Mesenchymal stem cell (in vitro differentiated cells and primary cell): Measurements from ENCODE around the gene SDC1.
"Not testable (repeated sequence)": the region's sequence is repeated elsewhere in the genome, so short reads cannot be mapped to it uniquely, and the experiment has no call there.

Experiments used
- DNase-seq: peaks from one replicate; pipeline ENCODE4 v3.0.0-alpha.2; 2013
- H2AFZ ChIP-seq: one replicate; pipeline ENCODE4 v1.6.1; 2013; ENCODE audit warnings: low read depth, mild to moderate bottlenecking, control low read depth, inconsistent platforms, low read length, moderate library complexity
- H2AK5ac ChIP-seq: 2 replicates; pipeline ENCODE4 v1.6.1; 2013; ENCODE audit warnings: low read length, moderate library complexity, mild to moderate bottlenecking, inconsistent platforms; ENCODE audit not compliant: severe bottlenecking
- H2BK120ac ChIP-seq: one replicate; pipeline ENCODE4 v1.6.1; 2013; ENCODE audit warnings: low read depth, mild to moderate bottlenecking, inconsistent platforms, low read length, moderate library complexity
- H2BK12ac ChIP-seq, 2 experiments: one replicate each; pipeline ENCODE4 v1.6.1; 2013; ENCODE audit warnings: inconsistent platforms in 2 of 2, low read length in 2 of 2, mild to moderate bottlenecking in 2 of 2, moderate library complexity in 2 of 2, control low read depth in 1 of 2
- H2BK15ac ChIP-seq: one replicate; pipeline ENCODE4 v1.6.1; 2013; ENCODE audit warnings: mild to moderate bottlenecking, low read depth, inconsistent platforms; ENCODE audit not compliant: poor library complexity, severe bottlenecking
- H2BK5ac ChIP-seq: 2 replicates; pipeline ENCODE4 v1.6.1; 2013; ENCODE audit warnings: low read depth, mild to moderate bottlenecking, low read length, control low read depth, inconsistent platforms; ENCODE audit not compliant: poor library complexity, severe bottlenecking
- H3K14ac ChIP-seq, 2 experiments: one replicate each; pipeline ENCODE4 v1.6.1; 2013; ENCODE audit warnings: inconsistent platforms in 2 of 2, low read length in 2 of 2, control low read depth in 1 of 2, mild to moderate bottlenecking in 1 of 2, moderate library complexity in 1 of 2
- H3K18ac ChIP-seq, 2 experiments: one replicate each; pipeline ENCODE4 v1.6.1; 2013; ENCODE audit warnings: inconsistent platforms in 2 of 2, low read length in 2 of 2, control low read depth in 1 of 2, low read depth in 1 of 2, mild to moderate bottlenecking in 1 of 2
- H3K23ac ChIP-seq, 2 experiments: one replicate each; pipeline ENCODE4 v1.6.1; 2013; ENCODE audit warnings: inconsistent platforms in 2 of 2, low read length in 2 of 2, mild to moderate bottlenecking in 2 of 2, moderate library complexity in 2 of 2, control low read depth in 1 of 2
- H3K27ac ChIP-seq: 2 replicates; pipeline ENCODE4 v1.5.1; 2013; ENCODE audit warnings: mild to moderate bottlenecking, moderate library complexity, low read length, control low read depth, inconsistent platforms; ENCODE audit not compliant: poor library complexity, severe bottlenecking
- H3K27me3 ChIP-seq, 2 experiments: 2 replicates each; pipeline versions ENCODE4 v1.6.1 to v1.7.0; 2013; ENCODE audit warnings: low read length in 2 of 2, mild to moderate bottlenecking in 2 of 2, moderate library complexity in 2 of 2, control low read depth in 1 of 2, inconsistent platforms in 1 of 2; ENCODE audit not compliant: control insufficient read depth in 1 of 2, insufficient read depth in 1 of 2
- H3K36me3 ChIP-seq, 2 experiments: 2 replicates each; pipeline versions ENCODE4 v1.6.1 to v1.7.0; 2013; ENCODE audit warnings: low read length in 2 of 2, control low read depth in 1 of 2, inconsistent platforms in 1 of 2, low read depth in 1 of 2, mild to moderate bottlenecking in 1 of 2; ENCODE audit not compliant: insufficient read depth in 2 of 2, control insufficient read depth in 1 of 2
- H3K4ac ChIP-seq, 2 experiments: one replicate each; pipeline ENCODE4 v1.6.1; 2013; ENCODE audit warnings: inconsistent platforms in 2 of 2, low read length in 2 of 2, mild to moderate bottlenecking in 2 of 2, moderate library complexity in 2 of 2, control low read depth in 1 of 2, low read depth in 1 of 2
- H3K4me1 ChIP-seq: 2 replicates; pipeline ENCODE4 v1.6.1; 2013; ENCODE audit warnings: low read depth, low read length, control low read depth; ENCODE audit not compliant: control insufficient read depth, insufficient read depth
- H3K4me2 ChIP-seq: 2 replicates; pipeline ENCODE4 v1.6.1; 2013; ENCODE audit warnings: low read length, mild to moderate bottlenecking, inconsistent platforms; ENCODE audit not compliant: poor library complexity, severe bottlenecking
- H3K4me3 ChIP-seq, 2 experiments: 2 replicates each; pipeline versions ENCODE4 v1.5.1 to v1.7.0; 2013; ENCODE audit warnings: low read length in 2 of 2, mild to moderate bottlenecking in 2 of 2, control low read depth in 1 of 2, low read depth in 1 of 2; ENCODE audit not compliant: insufficient read depth in 1 of 2
- H3K79me1 ChIP-seq: replicated peaks from 2 replicates; pipeline ENCODE4 v1.6.1; 2013; ENCODE audit warnings: mild to moderate bottlenecking, control low read depth, low read length, inconsistent platforms; ENCODE audit not compliant: poor library complexity, severe bottlenecking
- H3K9ac ChIP-seq: 2 replicates; pipeline ENCODE4 v1.7.0; 2013; ENCODE audit warnings: mild to moderate bottlenecking, low read length, moderate library complexity
- H3K9me3 ChIP-seq: 2 replicates; pipeline ENCODE4 v1.7.0; 2013; ENCODE audit warnings: mild to moderate bottlenecking, low read length; ENCODE audit not compliant: control insufficient read depth
- H4K8ac ChIP-seq: one replicate; pipeline ENCODE4 v1.6.1; 2013; ENCODE audit warnings: inconsistent platforms, mild to moderate bottlenecking, low read length, moderate library complexity
- H4K91ac ChIP-seq: one replicate; pipeline ENCODE4 v1.6.1; 2013; ENCODE audit warnings: mild to moderate bottlenecking, low read length, inconsistent platforms
- WGBS: methylation state at CpG from one replicate; pipeline ENCODE4 v1.1.7; 2013; ENCODE audit warnings: mixed read lengths; 5-methylcytosine and 5-hydroxymethylcytosine counted together

Gene SDC1

DNA sequence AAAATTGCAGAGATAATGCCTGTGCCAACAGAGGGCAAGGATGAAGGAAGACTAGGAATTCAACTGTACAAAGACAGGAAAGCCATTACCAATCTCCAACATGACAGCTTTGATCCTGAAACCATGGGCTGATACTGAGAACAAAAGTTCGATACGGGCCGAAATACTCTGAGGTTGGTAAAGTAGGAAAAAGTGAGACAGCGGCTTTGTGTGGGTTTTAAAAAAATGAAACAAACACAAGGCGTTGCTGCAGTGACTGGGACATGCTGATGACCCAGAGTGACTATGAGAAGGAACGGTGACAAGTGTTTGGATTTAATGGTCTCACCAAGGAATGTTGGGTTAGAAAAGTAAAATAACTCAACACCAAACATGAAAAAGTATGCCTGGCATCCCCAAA lies 24.2 kb upstream of the SDC1 start:
- no peak overlapping the region for H2AK5ac ChIP-seq
- H4K8ac ChIP-seq, result no peak overlapping the region
- H3K23ac ChIP-seq, result no peak overlapping the region
- WGBS, result 84% methylated on average over 5 of the region's 6 CpGs
- H2BK12ac ChIP-seq, result no peak overlapping the region
- no peak overlapping the region for H3K4ac ChIP-seq
- H3K18ac ChIP-seq, result no peak overlapping the region
- H3K9me3 ChIP-seq, result no peaks in the 10 kb centered on the region
- H3K79me1 ChIP-seq, result peaks cover 13% of the 10 kb centered on the region
- no peaks in the 10 kb centered on the region for H3K27me3 ChIP-seq
- no peak overlapping the region for H2AFZ ChIP-seq
- no peaks in the 10 kb centered on the region for H3K4me1 ChIP-seq
- H2BK15ac ChIP-seq, result no peak overlapping the region
- no peak overlapping the region for H2BK120ac ChIP-seq
- H2BK5ac ChIP-seq, result no peak overlapping the region
- no peak overlapping the region for H3K4me3 ChIP-seq
- peaks cover 20 to 80% of the 10 kb centered on the region in 2 experiments for H3K36me3 ChIP-seq
- H3K27ac ChIP-seq, result no peak overlapping the region
- no peak overlapping the region for H3K9ac ChIP-seq
- no peak overlapping the region for H3K14ac ChIP-seq
- H4K91ac ChIP-seq, result no peak overlapping the region
- no peak for DNase-seq
- no peak overlapping the region for H3K4me2 ChIP-seq

DNA sequence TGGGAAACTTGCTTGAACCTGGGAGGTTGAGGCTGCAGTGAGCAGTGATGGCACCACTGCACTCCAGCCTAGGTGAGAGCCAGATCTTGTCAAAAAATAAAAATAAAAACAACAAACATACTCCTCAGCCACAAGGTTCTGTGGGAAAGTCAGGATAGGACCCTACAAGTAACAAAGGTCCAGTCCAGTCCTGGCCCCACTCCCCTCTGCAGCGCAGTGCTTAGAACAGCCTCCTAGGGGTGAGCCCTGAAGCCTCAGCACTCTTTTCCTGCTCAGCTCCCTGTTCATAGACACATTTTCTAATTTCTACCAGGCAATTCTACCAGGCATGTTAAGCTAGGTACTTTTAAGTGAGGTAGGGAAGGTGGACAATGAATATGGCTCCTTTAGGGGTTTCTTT lies 22.2 kb upstream of the SDC1 start:
- H2BK120ac ChIP-seq, result no peak overlapping the region
- H3K27me3 ChIP-seq, result no peaks in the 10 kb centered on the region
- H3K4me3 ChIP-seq, result no peak overlapping the region
- WGBS, result 94% methylated on average over 1 of the region's 1 CpG
- H3K4me1 ChIP-seq, result no peaks in the 10 kb centered on the region
- no peak overlapping the region for H3K27ac ChIP-seq
- no peak overlapping the region for H2BK15ac ChIP-seq
- no peak overlapping the region for H3K9ac ChIP-seq
- H2BK5ac ChIP-seq, result no peak overlapping the region
- peaks cover under 1% of the 10 kb centered on the region for H3K79me1 ChIP-seq
- no peak overlapping the region for H3K18ac ChIP-seq
- no peak overlapping the region for H2BK12ac ChIP-seq
- H2AFZ ChIP-seq, result no peak overlapping the region
- no peak overlapping the region for H2AK5ac ChIP-seq
- no peak overlapping the region for H3K23ac ChIP-seq
- H4K8ac ChIP-seq, result no peak overlapping the region
- H3K4ac ChIP-seq, result no peak overlapping the region
- H4K91ac ChIP-seq, result no peak overlapping the region
- H3K4me2 ChIP-seq, result no peak overlapping the region
- no peaks in the 10 kb centered on the region for H3K9me3 ChIP-seq
- peaks cover 10 to 59% of the 10 kb centered on the region in 2 experiments for H3K36me3 ChIP-seq
- DNase-seq, result no peak
- no peak overlapping the region for H3K14ac ChIP-seq

DNA sequence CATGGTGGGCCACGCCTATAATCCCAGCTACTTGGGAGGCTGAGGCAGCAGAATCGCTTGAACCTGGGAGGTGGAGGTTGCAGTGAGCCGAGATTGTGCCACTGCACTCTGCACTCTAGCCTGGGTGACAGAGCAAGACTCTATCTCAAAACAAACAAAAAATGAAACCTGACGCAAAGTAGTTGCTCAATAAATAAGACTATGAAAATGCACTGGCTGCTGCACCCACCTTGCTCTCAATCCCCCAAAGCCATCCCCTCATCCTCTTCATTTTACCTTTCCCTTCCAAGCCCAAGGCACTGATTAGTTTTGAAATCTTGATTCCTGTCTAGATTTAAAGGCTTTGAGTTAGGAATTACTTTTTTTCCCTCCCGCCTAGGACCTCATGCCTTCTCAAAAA lies 18.7 kb upstream of the SDC1 start:
- not testable (repeated sequence) for DNase-seq, H4K91ac ChIP-seq, H3K9ac ChIP-seq, H3K27me3 ChIP-seq, H2BK120ac ChIP-seq, H4K8ac ChIP-seq, H3K4me1 ChIP-seq, H3K4me3 ChIP-seq, H3K4ac ChIP-seq, H2BK12ac ChIP-seq, H3K23ac ChIP-seq, H3K9me3 ChIP-seq, H2BK5ac ChIP-seq, H3K79me1 ChIP-seq, H3K14ac ChIP-seq, H3K18ac ChIP-seq, H3K4me2 ChIP-seq, H2BK15ac ChIP-seq, H3K27ac ChIP-seq, H2AFZ ChIP-seq, H2AK5ac ChIP-seq
- 93% methylated on average over 5 of the region's 5 CpGs for WGBS
- H3K36me3 ChIP-seq, result peaks cover 10 to 24% of the 10 kb centered on the region in 2 experiments

DNA sequence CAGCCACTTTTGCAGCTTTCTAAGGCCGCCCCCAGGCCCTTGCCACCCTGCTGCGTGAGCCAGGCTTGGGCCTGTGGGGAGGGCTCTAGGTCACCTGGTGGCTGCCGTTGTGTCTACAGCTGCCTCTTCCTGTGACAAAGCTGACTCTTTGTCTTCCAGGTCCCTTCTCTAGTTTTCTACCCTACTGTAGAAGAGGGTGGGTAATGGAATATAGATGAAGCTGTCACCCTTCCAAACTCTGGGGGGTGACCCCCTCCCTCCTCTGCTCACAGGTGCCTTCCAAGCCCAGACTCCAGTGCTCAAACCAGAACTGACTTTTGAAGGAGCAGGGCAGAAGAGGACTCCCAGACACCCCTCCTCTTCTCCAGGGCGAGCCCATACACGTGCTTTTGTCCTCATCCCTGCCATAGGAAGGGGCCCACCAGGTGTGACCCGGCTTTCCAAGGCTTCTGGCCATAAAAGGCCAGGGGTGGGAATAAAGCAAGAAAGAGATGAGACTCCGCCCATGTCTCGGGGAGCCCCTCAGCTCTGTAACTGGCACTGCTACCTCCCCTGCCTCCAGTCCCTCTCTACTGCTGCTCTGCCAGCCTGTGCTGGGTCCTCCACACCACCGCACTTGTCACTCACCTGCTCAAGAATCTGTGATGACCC lies 17.9 kb upstream of the SDC1 start:
- Histone ChIP-seq H3K27ac (no peak overlapping the region), H3K9ac (no peak overlapping the region), H3K23ac (no peak overlapping the region), H2AK5ac (no peak overlapping the region), H3K4me3 (no peak overlapping the region), H3K36me3 (peaks cover 8 to 19% of the 10 kb centered on the region in 2 experiments), H2BK15ac (no peak overlapping the region), H2BK5ac (no peak overlapping the region), H2BK120ac (no peak overlapping the region), H3K79me1 (no peaks in the 10 kb centered on the region), H2BK12ac (no peak overlapping the region), H2AFZ (no peak overlapping the region), H3K27me3 (no peaks in the 10 kb centered on the region), H3K4me2 (no peak overlapping the region), H4K91ac (no peak overlapping the region), H3K4me1 (peaks cover 2% of the 10 kb centered on the region), H3K14ac (no peak overlapping the region), H3K4ac (no peak overlapping the region), H3K9me3 (peaks cover 3% of the 10 kb centered on the region), H3K18ac (no peak overlapping the region), H4K8ac (peak overlapping the region; percentile 36)
- WGBS, result 84% methylated on average over 8 of the region's 9 CpGs
- no peak for DNase-seq
